Measurements from ENCODE around the gene SQSTM1. TPM values are rescaled to one million over a fixed set of nuclear protein-coding genes. Genes with fewer than 3 reads are reported as not detected.

Gene SQSTM1
- total RNA-seq, 1 experiment from 2014 or later = 184 TPM

- H3K4me3 ChIP-seq (ENCODE audit: insufficient read depth, low read depth, low read length) = no peak overlapping the region
- DNase-seq = no peak
- H3K36me3 ChIP-seq (replicated peaks; ENCODE audit: control insufficient read depth, insufficient read depth, low read length) = peaks cover 18% of the 10 kb centered on the region
- H3K27me3 ChIP-seq (ENCODE audit: control insufficient read depth, insufficient read depth, low read length) = no peaks in the 10 kb centered on the region
Observed at GRCh38 chr5:179882338-179882737, 61.6 kb downstream of the SQSTM1 start.

GRCh38 chr5:179883163-179883562 is 62.5 kb downstream of the SQSTM1 start:
- DNase-seq = no peak
- H3K36me3 ChIP-seq (replicated peaks; ENCODE audit: control insufficient read depth, insufficient read depth, low read length) = peaks cover 21% of the 10 kb centered on the region
- no peaks in the 10 kb centered on the region for H3K27me3 ChIP-seq (ENCODE audit: control insufficient read depth, insufficient read depth, low read length)
- no peak overlapping the region for H3K4me3 ChIP-seq (ENCODE audit: insufficient read depth, low read depth, low read length)

GRCh38 chr5:179885491-179886090 is 64.9 kb downstream of the SQSTM1 start:
- H3K36me3 ChIP-seq (replicated peaks; ENCODE audit: control insufficient read depth, insufficient read depth, low read length) = peaks cover 28% of the 10 kb centered on the region
- DNase-seq = no peak
- H3K4me3 ChIP-seq (ENCODE audit: insufficient read depth, low read depth, low read length) = no peak overlapping the region
- no peaks in the 10 kb centered on the region for H3K27me3 ChIP-seq (ENCODE audit: control insufficient read depth, insufficient read depth, low read length)

GRCh38 chr5:179886190-179886911 is 65.6 kb downstream of the SQSTM1 start:
- no peaks in the 10 kb centered on the region for H3K27me3 ChIP-seq (ENCODE audit: control insufficient read depth, insufficient read depth, low read length)
- H3K4me3 ChIP-seq (ENCODE audit: insufficient read depth, low read depth, low read length) = no peak overlapping the region
- DNase-seq = no peak
- H3K36me3 ChIP-seq (replicated peaks; ENCODE audit: control insufficient read depth, insufficient read depth, low read length) = peaks cover 34% of the 10 kb centered on the region

- peaks cover 37% of the 10 kb centered on the region for H3K36me3 ChIP-seq (replicated peaks; ENCODE audit: control insufficient read depth, insufficient read depth, low read length)
- H3K4me3 ChIP-seq (ENCODE audit: insufficient read depth, low read depth, low read length) = no peak overlapping the region
- DNase-seq = no peak
- no peaks in the 10 kb centered on the region for H3K27me3 ChIP-seq (ENCODE audit: control insufficient read depth, insufficient read depth, low read length)
Observed at GRCh38 chr5:179887095-179887494, 66.4 kb downstream of the SQSTM1 start.

Other genes starting within 250 kb of the SQSTM1 start
- gene HNRNPH1, start 197.2 kb upstream of the SQSTM1 start, total RNA-seq (2014; rRNA removed; shearing (Covaris generic)) = 423 and 527 TPM in 2 replicates
- gene CBY3, start 139.9 kb upstream of the SQSTM1 start, total RNA-seq (2014; rRNA removed; shearing (Covaris generic)) = 0.44 TPM in 1 of 2 replicates, not detected in the other
- 263 and 304 TPM in 2 replicates for gene CANX, start 121.9 kb upstream of the SQSTM1 start, total RNA-seq (2014; rRNA removed; shearing (Covaris generic))
- gene MAML1, start 88.1 kb upstream of the SQSTM1 start, total RNA-seq (2014; rRNA removed; shearing (Covaris generic)) = 21.5 and 22.3 TPM in 2 replicates
- gene LTC4S, start 26.9 kb upstream of the SQSTM1 start, total RNA-seq (2014; rRNA removed; shearing (Covaris generic)) = 0.67 and 5.1 TPM in 2 replicates
- gene MGAT4B, start 14.0 kb upstream of the SQSTM1 start, total RNA-seq (2014; rRNA removed; shearing (Covaris generic)) = 131 and 148 TPM in 2 replicates
- gene MRNIP, start 37.9 kb downstream of the SQSTM1 start, total RNA-seq (2014; rRNA removed; shearing (Covaris generic)) = 34.7 and 56.2 TPM in 2 replicates
- 48.1 and 61.2 TPM in 2 replicates for gene TBC1D9B, start 87.0 kb downstream of the SQSTM1 start, total RNA-seq (2014; rRNA removed; shearing (Covaris generic))

Data from H7 (cell line).